IgD-negative memory B cell (primary cell): Measurements from ENCODE around the gene SMAD3. TPM values are rescaled to one million over a fixed set of nuclear protein-coding genes. Genes with fewer than 3 reads are reported as not detected.
"Not testable (repeated sequence)": the region's sequence is repeated elsewhere in the genome, so short reads cannot be mapped to it uniquely, and the experiment has no call there.

Experiments used
- H3K27ac Mint-ChIP-seq, 3 donors: one replicate each; pipeline ENCODE4 v1.8.0; 2020 to 2022; ENCODE audit warnings: mild to moderate bottlenecking in 3 of 3, mixed read lengths in 3 of 3, moderate library complexity in 1 of 3
- H3K27me3 Mint-ChIP-seq: one replicate; pipeline ENCODE4 v1.8.0; 2021; ENCODE audit warnings: mixed read lengths
- H3K36me3 Mint-ChIP-seq: one replicate; pipeline ENCODE4 v1.8.0; 2020; ENCODE audit warnings: mild to moderate bottlenecking, mixed read lengths
- H3K4me1 Mint-ChIP-seq, 3 donors: one replicate each; pipeline ENCODE4 v1.8.0; 2020 to 2022; ENCODE audit warnings: mixed read lengths in 3 of 3, mild to moderate bottlenecking in 1 of 3
- H3K4me3 Mint-ChIP-seq, 4 donors: one replicate each; pipeline ENCODE4 v1.8.0; 2020 to 2022; ENCODE audit warnings: mild to moderate bottlenecking in 4 of 4, mixed read lengths in 4 of 4, moderate library complexity in 3 of 4
- H3K9me3 Mint-ChIP-seq, 3 donors: one replicate each; pipeline ENCODE4 v1.8.0; 2020 to 2021; ENCODE audit warnings: mixed read lengths in 3 of 3, mild to moderate bottlenecking in 1 of 3
- polyA plus RNA-seq: library from polyadenylated mRNA; unstranded; fragments of 300-500 nt; fragmentation: Illumina TruSeq; gene quantifications from one replicate; pipeline ENCODE4 v1.2.3, GENCODE V29; 2021

Gene SMAD3
- polyA plus RNA-seq, 1 donor from 2014 or later = 32.4 TPM

DNA sequence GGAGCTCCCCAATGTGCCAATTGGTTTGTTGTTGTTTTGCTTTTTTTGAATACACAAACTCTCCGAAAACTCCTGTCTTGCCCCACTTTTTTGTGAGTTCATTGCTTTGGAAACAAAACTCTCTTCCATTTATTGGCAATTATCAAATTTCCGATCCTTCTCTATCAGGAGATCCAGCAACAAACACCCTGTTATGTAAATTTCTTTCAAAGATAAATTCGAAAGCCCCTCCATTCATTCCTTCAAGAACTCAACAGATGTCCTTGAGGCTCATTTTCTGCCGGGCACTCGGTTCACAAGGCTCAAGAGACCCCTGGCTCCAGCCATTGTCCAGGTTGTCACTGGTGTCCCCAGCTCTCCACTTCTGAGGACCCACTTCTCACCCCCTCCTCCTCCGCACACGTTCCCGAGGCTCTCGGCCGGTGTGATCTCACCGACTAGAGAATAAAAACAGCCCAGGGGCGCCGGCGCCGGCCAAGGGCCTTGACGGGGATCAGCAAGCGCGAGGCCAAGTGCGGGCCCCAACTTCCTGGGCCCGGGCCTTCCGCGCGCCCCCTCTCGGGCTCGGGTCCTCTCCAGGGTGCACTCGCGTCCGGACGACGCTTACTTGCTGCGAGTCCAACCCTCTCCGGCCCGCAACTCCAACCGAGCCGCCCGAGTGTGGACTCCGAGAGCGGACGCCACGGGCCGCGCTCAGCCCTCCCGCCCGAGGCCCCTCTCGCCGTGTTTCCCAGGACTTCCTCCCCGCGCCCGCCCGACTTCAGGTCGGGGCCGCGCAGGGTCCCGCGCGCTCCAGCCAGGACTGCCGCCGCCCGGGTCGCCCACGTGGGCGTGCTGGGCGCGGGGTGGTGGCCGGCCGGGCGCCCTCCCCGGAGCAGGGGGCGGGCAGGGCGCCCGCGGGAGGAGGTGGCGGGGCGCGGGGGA lies 533 bp upstream of the SMAD3 start:
- Mint-ChIP-seq H3K4me3 (peak overlapping the region; percentile 67 to 87 (median 84)), H3K4me1 (peaks cover 29 to 39% (median 33%) of the 10 kb centered on the region in 3 donors), H3K36me3 (no peaks in the 10 kb centered on the region), H3K9me3 (no peaks in the 10 kb centered on the region), H3K27ac (peak overlapping the region in 2 of 3 donors; percentile 90), H3K27me3 (no peaks in the 10 kb centered on the region)

DNA sequence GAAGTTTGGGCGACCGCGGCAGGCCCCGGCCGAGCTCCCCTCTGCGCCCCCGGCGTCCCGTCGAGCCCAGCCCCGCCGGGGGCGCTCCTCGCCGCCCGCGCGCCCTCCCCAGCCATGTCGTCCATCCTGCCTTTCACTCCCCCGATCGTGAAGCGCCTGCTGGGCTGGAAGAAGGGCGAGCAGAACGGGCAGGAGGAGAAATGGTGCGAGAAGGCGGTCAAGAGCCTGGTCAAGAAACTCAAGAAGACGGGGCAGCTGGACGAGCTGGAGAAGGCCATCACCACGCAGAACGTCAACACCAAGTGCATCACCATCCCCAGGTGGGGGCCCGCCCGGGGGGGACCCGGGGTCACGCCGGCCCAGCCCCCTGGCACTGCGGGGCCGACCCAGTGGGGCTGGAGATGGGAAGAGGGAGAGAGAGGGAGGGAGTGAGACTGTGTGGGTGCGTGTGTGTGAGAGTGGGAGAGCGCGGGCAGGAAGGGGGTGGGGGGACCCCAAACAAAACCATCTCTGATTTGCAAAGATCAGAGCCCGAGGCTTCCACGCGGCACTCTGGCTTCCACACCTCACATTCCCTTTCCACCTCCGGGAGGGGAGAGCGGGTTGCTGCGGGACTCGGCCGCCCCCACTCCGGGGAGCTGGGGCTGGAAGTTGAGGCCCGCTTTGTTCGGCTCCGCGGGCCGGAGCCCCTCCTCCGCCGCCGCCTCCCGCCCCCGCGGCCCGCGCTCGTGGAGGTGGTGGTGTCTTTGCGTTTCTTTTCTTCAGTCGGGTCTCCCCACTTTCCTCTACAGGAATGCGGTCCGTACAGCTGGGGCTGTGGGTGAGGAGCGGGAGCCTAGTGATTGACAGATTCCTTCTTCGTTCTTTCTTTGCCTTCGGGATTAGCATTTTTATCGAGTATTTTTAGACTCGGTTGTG lies 898 bp downstream of the SMAD3 start:
- Mint-ChIP-seq H3K36me3 (peaks cover 2% of the 10 kb centered on the region), H3K27ac (peak overlapping the region; percentile 92 to 99 (median 96)), H3K4me3 (peak overlapping the region; percentile 87 to 99 (median 97)), H3K9me3 (no peaks in the 10 kb centered on the region), H3K4me1 (peaks cover 35 to 51% (median 40%) of the 10 kb centered on the region in 3 donors), H3K27me3 (no peaks in the 10 kb centered on the region)

DNA sequence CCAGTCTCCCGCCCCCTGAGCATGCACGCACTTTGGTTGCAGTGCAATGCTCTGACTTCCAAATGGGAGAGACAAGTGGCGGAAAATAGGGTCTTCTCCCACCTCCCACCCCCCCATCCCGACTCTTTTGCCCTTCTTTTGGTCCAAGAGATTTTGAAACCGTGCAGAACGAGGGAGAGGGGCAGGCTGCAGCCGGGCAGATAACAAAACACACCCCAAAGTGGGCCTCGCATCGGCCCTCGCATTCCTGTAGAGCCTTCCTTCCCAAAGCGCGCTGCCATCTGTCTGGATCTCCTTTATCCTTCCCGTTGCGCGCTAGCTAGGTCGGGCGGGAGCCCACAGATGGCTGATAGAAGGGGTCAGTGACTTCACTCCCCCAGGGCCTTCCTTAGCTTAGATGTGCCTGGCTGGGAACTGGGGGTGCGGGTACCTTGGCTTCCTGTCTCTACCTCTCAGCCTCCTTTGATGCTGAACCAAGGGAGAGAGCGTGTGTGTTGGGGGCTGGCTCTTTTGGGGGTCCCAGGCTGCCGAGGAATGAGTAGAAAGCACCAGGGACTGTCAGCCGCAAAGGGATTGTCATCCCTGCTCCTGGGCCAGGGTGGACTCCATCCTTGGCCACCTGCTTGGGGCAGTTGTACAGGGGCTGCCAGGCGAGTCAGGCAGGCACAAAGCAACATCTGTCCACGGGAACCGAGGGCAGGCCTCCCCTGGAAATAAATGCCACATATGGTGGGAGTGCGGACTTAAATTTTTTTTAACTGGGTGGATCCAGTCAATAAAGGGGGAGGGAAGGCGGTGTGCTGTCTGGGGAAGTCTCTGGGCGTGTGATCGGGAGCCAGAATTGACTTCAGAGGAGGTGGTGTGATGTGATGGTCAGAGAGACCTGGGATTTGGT lies 1.8 kb downstream of the SMAD3 start:
- H3K9me3 Mint-ChIP-seq = no peaks in the 10 kb centered on the region
- no peaks in the 10 kb centered on the region for H3K27me3 Mint-ChIP-seq
- H3K4me1 Mint-ChIP-seq = peaks cover 35 to 51% (median 42%) of the 10 kb centered on the region in 3 donors
- peak overlapping the region; percentile 87 to 99 (median 97) for H3K4me3 Mint-ChIP-seq
- H3K36me3 Mint-ChIP-seq = peaks cover 3% of the 10 kb centered on the region
- H3K27ac Mint-ChIP-seq = peak overlapping the region; percentile 75 to 99 (median 96)

DNA sequence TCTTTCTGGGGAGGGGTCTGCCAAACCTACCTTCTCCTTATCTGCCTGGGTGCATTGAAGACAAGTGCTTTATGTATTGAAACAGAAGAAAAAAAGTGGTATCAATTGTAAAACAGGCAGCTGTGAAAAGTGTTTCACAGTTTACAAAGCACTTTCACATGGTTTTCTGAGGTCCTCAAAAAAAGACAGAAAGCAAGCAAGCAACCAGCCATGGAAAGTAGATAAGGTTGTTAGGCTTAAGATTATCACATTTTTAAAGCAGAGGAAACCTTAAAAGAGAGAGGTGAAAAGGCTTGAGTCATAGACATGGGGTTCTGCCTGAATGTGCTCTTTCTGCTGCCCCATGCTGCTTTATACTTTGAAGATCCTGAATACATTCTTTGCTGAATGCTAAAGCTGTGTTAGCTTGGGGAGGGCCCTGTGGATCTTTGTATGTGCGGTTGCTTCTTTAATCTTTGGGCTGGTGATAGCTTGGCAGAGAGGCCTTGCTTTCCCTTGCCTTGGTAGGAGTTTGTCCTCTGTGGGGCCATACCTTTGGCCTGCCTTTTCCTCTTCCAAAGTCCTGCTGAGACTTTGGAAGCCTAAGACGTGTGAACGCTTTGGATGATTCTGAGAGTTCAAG lies 2.6 kb downstream of the SMAD3 start:
- H3K27me3 Mint-ChIP-seq = no peaks in the 10 kb centered on the region
- H3K27ac Mint-ChIP-seq = peak overlapping the region; percentile 67 to 99 (median 96)
- peaks cover 5% of the 10 kb centered on the region for H3K36me3 Mint-ChIP-seq
- H3K4me3 Mint-ChIP-seq = peak overlapping the region; percentile 87 to 99 (median 97)
- H3K9me3 Mint-ChIP-seq = no peaks in the 10 kb centered on the region
- peaks cover 41 to 56% (median 50%) of the 10 kb centered on the region in 3 donors for H3K4me1 Mint-ChIP-seq

DNA sequence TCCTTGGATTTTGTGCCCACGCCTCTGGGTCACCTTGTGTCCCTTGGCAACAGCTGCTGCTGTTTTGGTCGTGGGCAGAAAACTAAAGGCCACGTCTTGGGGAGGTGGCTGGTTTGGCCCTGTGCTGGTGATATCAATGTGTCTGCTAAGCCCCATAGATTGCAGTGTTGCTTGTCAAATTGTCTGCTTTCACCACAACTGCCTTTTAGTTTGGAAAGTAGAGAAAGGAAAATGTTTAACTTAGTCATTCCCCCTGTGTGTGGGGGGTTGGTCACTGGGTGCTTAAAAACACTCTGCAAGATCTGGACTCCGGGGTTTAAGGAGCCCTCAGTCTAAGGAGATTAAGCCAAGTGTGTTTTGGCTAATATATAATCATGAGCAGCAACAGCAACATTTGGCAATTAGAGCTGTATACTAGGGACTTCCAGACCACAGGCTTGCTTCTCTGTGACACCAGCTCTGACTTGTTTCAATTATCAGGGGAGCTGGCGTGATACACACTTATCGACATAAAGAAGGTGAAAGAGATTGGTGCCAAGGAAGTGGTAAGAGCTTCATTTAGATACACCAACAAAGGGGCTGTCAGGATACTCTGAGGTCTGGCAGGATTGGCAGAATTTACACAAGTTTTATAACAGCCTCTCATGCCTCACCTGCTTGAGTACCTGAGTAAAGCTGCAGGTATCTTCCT lies 3.5 kb downstream of the SMAD3 start:
- H3K4me3 Mint-ChIP-seq = peak overlapping the region; percentile 87 to 99 (median 97)
- H3K27me3 Mint-ChIP-seq = no peaks in the 10 kb centered on the region
- no peaks in the 10 kb centered on the region for H3K9me3 Mint-ChIP-seq
- H3K36me3 Mint-ChIP-seq = peaks cover 5% of the 10 kb centered on the region
- peaks cover 44 to 54% (median 49%) of the 10 kb centered on the region in 3 donors for H3K4me1 Mint-ChIP-seq
- peak overlapping the region; percentile 29 to 96 (median 67) for H3K27ac Mint-ChIP-seq

DNA sequence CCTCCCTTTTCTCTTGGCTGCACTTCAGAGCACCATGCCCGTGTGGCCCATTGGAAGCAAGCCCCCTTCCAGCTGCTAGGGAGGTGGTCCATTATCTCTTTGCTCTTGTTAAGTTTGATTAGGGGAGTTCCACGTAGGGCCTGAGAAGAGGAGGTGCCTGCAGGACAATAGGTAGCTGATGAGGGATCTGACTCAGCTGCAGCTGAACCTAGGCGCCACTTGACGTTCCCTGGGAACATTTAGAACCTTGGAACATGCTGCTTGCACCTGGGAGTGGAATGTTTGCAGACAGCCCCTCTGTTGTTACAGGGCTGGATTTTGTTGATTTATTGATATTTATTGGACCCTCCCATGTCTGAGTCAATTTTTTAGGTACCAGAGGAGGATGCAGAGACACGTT lies 4.7 kb downstream of the SMAD3 start:
- H3K4me1 Mint-ChIP-seq = peaks cover 51 to 63% (median 54%) of the 10 kb centered on the region in 3 donors
- peak overlapping the region in 1 of 4 donors; percentile 87 for H3K4me3 Mint-ChIP-seq
- peak overlapping the region in 2 of 3 donors; percentile 31 to 32 for H3K27ac Mint-ChIP-seq
- H3K9me3 Mint-ChIP-seq = no peaks in the 10 kb centered on the region
- peaks cover 5% of the 10 kb centered on the region for H3K36me3 Mint-ChIP-seq
- H3K27me3 Mint-ChIP-seq = no peaks in the 10 kb centered on the region

DNA sequence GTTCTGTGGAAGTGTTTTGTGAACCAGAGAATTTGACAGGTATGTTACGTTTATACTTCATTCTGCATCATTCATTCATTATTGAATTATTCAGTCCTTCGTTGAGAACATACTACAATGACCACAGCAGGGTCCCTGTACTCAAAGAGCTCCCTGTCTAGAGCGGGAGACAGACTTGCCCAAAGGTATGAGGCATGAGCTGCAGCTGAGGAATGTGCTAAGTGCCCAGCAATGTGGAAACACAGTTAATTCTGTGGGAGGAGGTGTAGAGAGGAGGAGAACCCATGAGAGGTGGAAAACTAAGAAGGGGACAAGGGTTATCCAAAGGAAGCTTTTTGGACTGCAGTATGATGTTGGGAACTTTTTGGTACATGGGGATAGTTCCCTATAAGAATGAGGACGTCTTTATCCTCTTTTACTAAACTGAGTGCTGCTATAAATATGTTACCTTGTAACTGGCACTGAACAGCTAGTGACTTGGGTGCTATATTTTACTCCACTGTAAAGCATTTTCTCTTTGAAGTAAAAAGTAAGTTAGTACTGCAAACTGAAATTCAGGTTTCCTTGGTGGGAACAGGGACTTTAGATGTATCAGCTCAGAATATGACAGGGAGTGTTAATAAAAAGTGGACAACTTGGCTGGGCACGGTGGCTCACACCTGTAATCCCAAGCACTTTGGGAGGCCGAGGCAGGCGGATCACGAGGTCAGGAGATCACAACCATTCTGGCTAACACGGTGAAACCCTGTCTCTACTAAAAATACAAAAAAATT lies 5.7 kb downstream of the SMAD3 start:
- peak overlapping the region in 2 of 3 donors; percentile 27 to 84 for H3K27ac Mint-ChIP-seq
- peaks cover 58 to 70% (median 60%) of the 10 kb centered on the region in 3 donors for H3K4me1 Mint-ChIP-seq
- H3K27me3 Mint-ChIP-seq = no peaks in the 10 kb centered on the region
- H3K36me3 Mint-ChIP-seq = peaks cover 7% of the 10 kb centered on the region
- H3K9me3 Mint-ChIP-seq = no peaks in the 10 kb centered on the region
- H3K4me3 Mint-ChIP-seq = peak overlapping the region in 3 of 4 donors; percentile 33 to 87 (median 82)

DNA sequence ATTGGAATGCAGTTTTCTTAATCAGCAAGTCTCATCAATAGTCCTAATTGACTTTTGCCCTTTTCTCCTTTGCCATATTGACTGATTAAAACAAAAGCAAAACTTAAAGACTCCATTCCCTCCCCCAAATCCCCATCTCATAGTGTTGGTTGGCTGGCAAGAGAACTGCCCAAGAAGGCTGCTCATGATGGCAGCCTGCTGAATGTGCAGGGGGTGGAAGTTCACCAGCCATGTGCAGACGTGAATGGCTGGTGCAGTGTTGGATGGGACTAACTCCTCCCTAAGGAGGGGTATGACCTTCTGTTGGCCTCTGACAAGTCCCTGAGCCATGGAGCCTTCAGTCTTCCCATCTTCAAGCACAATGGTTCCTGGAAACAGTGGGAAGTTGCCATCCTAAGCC lies 7.0 kb downstream of the SMAD3 start:
- no peaks in the 10 kb centered on the region for H3K9me3 Mint-ChIP-seq
- peak overlapping the region in 3 of 4 donors; percentile 46 to 73 (median 55) for H3K4me3 Mint-ChIP-seq

DNA sequence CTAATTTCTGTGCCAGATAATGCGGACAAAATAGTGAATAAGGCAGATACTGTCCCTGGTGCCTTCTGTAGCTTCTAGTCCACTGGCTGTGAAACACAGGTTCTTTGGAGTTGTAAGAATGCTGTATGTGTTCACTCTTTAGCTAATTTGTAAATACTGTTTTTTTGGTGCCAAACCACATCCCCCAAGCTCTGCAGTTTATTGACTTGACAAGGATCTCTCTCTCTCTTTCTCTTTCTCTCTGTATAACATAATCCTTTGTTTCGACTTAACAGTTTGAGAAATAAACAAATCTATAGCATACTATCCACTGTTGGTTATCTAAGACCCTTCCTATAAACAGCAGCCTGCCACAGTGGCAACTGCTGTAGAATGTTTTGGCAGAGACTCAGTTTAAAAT lies 7.6 kb downstream of the SMAD3 start:
- H3K4me3 Mint-ChIP-seq = peak overlapping the region in 3 of 4 donors; percentile 46 to 83 (median 55)
- no peaks in the 10 kb centered on the region for H3K9me3 Mint-ChIP-seq
- peaks cover 7% of the 10 kb centered on the region for H3K36me3 Mint-ChIP-seq
- peak overlapping the region in 2 of 3 donors; percentile 55 to 57 for H3K27ac Mint-ChIP-seq
- H3K27me3 Mint-ChIP-seq = no peaks in the 10 kb centered on the region
- peaks cover 67 to 80% (median 68%) of the 10 kb centered on the region in 3 donors for H3K4me1 Mint-ChIP-seq

More for the DNA sequence above, 7.0 kb downstream of the SMAD3 start:
- H3K27ac Mint-ChIP-seq = peak overlapping the region in 1 of 3 donors; percentile 57
- peaks cover 7% of the 10 kb centered on the region for H3K36me3 Mint-ChIP-seq
- H3K4me1 Mint-ChIP-seq = peaks cover 67 to 80% (median 68%) of the 10 kb centered on the region in 3 donors
- H3K27me3 Mint-ChIP-seq = no peaks in the 10 kb centered on the region

DNA sequence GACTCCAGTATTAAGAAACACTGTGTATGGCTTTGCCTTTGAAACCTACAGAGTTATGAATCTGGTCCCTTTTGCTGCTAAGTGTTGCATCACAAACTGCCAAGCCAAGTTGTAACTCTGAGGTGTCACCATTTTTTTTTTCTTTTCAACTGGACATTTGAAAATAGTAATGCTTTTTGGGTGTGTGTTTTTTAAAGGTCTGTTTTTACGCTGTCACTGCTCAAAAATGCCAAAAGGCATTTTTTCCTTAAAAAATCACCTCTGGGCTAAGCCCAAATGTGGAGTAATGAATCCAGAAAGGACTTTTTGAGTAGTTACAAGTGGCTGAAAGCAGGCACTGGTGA lies 9.5 kb downstream of the SMAD3 start:
- no peaks in the 10 kb centered on the region for H3K9me3 Mint-ChIP-seq
- H3K27ac Mint-ChIP-seq = peak overlapping the region in 2 of 3 donors; percentile 57 to 59
- H3K4me3 Mint-ChIP-seq = peak overlapping the region; percentile 9 to 89 (median 59)
- H3K27me3 Mint-ChIP-seq = no peaks in the 10 kb centered on the region
- H3K36me3 Mint-ChIP-seq = peaks cover 7% of the 10 kb centered on the region
- peaks cover 65 to 77% (median 69%) of the 10 kb centered on the region in 3 donors for H3K4me1 Mint-ChIP-seq

DNA sequence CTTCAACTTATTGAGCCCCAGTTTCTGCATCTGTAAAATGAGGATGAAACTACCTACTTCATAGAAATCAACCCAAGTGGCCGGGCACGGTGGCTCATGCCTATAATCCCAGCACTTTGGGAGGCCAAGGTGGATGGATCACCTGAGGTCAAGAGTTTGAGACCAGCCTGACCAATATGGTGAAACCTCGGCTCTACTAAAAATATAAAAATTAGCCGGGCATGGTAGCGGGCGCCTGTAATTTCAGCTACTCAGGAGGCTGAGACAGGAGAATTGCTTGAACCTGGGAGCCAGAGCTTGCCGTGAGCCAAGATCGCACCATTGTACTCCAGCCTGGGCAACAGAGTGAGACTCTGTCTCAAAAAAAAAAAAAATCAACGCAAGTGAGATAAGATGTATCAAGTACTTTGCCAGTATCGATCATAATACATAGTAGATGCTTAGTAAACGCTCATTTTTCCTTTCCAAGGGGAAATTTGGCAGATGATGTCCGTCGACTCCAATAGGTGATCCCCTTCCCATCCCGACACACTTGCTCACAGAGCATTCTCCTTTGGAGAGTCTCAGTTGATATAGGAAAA lies 10.2 kb downstream of the SMAD3 start:
- H3K4me3 Mint-ChIP-seq = peak overlapping the region; percentile 24 to 92 (median 67)

DNA sequence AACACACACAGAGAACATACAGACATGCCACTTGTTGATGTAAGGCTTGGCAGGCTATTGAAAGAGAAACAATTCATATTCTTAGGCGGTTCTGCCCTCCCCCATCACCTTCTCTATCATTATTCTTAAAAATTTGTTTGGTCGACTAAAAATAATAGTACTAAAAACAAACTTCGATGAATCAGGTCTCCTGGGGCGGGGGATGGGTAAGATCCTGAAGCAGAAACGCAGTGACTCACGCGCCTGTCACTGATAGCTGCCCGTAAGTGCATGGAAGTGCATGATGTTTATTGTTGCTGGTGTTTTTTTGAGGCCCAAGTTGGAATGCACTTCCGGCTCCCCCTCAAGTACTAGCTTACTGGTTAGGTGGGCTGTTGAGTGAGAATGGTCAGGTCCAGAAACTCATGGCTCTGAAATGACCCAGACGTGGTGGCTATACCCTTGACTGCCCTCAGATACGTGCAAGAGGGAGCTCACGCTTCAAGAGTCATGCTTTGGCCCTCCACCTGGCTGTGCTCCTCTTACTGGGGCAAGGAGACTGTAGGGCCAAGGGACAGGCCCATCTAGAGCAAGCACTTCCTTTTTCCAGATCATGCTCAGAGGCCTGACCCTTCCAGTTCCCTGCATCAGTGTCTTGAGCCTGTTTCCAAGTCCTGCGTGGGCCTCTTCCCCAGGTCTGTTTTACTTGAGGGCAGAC lies 10.9 kb downstream of the SMAD3 start:
- peaks cover 5% of the 10 kb centered on the region for H3K36me3 Mint-ChIP-seq
- H3K4me3 Mint-ChIP-seq = peak overlapping the region; percentile 24 to 92 (median 67)
- H3K27ac Mint-ChIP-seq = peak overlapping the region; percentile 57 to 92 (median 89)
- H3K27me3 Mint-ChIP-seq = no peaks in the 10 kb centered on the region
- H3K9me3 Mint-ChIP-seq = peaks cover 0 to 1% (median 0%) of the 10 kb centered on the region in 3 donors
- H3K4me1 Mint-ChIP-seq = peaks cover 70 to 80% (median 77%) of the 10 kb centered on the region in 3 donors

More for the DNA sequence above, 10.2 kb downstream of the SMAD3 start:
- not testable (repeated sequence) for H3K27me3 Mint-ChIP-seq, H3K9me3 Mint-ChIP-seq, H3K36me3 Mint-ChIP-seq
- Mint-ChIP-seq H3K27ac (peak overlapping the region in 2 of 3 donors; percentile 57 to 80), H3K4me1 (peaks cover 70 to 77% (median 77%) of the 10 kb centered on the region in 3 donors)
